ENCODE measurements around the gene ACADSB.

The ACADSB gene

GRCh38 chr10:122986335-122986734 lies 22.5 kb upstream of the ACADSB start:
- DNase-seq (ENCODE audit: low read depth in 1 of 2, low spot score in 1 of 2), result no peak
- no peak overlapping the region for H3K4me3 ChIP-seq (replicated peaks; ENCODE audit: insufficient read depth, low read length)
- TF ChIP-seq SPI1 (IDR thresholded peaks at IDR 0.05; ENCODE audit: borderline replicate concordance, low read depth) (no peak), CTCF (IDR thresholded peaks at IDR 0.05; ENCODE audit: insufficient read depth, low read length) (no peak), GABPA (IDR thresholded peaks at IDR 0.05; ENCODE audit: low read depth) (no peak), POLR2AphosphoS5 (IDR thresholded peaks at IDR 0.05; ENCODE audit: low read depth) (no peak)
- TF ChIP-seq, protein P1, sequence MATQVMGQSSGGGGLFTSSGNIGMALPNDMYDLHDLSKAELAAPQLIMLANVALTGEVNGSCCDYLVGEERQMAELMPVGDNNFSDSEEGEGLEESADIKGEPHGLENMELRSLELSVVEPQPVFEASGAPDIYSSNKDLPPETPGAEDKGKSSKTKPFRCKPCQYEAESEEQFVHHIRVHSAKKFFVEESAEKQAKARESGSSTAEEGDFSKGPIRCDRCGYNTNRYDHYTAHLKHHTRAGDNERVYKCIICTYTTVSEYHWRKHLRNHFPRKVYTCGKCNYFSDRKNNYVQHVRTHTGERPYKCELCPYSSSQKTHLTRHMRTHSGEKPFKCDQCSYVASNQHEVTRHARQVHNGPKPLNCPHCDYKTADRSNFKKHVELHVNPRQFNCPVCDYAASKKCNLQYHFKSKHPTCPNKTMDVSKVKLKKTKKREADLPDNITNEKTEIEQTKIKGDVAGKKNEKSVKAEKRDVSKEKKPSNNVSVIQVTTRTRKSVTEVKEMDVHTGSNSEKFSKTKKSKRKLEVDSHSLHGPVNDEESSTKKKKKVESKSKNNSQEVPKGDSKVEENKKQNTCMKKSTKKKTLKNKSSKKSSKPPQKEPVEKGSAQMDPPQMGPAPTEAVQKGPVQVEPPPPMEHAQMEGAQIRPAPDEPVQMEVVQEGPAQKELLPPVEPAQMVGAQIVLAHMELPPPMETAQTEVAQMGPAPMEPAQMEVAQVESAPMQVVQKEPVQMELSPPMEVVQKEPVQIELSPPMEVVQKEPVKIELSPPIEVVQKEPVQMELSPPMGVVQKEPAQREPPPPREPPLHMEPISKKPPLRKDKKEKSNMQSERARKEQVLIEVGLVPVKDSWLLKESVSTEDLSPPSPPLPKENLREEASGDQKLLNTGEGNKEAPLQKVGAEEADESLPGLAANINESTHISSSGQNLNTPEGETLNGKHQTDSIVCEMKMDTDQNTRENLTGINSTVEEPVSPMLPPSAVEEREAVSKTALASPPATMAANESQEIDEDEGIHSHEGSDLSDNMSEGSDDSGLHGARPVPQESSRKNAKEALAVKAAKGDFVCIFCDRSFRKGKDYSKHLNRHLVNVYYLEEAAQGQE (IDR thresholded peaks at IDR 0.05; ENCODE audit: insufficient replicate concordance, low read depth), result no peak
- H3K27ac ChIP-seq (replicated peaks), result no peak overlapping the region
- H3K27me3 ChIP-seq (ENCODE audit: insufficient read depth, poor library complexity, severe bottlenecking), result no peaks in the 10 kb centered on the region

- no peak for DNase-seq (ENCODE audit: low read depth in 1 of 2, low spot score in 1 of 2)
- no peak overlapping the region for H3K4me3 ChIP-seq (replicated peaks; ENCODE audit: insufficient read depth, low read length)
- no peak for TF ChIP-seq POLR2AphosphoS5 (IDR thresholded peaks at IDR 0.05; ENCODE audit: low read depth)
- no peak for TF ChIP-seq GABPA (IDR thresholded peaks at IDR 0.05; ENCODE audit: low read depth)
- no peak for TF ChIP-seq SPI1 (IDR thresholded peaks at IDR 0.05; ENCODE audit: borderline replicate concordance, low read depth)
- TF ChIP-seq CTCF (IDR thresholded peaks at IDR 0.05; ENCODE audit: insufficient read depth, low read length), result no peak
- TF ChIP-seq, protein P1 (IDR thresholded peaks at IDR 0.05; ENCODE audit: insufficient replicate concordance, low read depth), result no peak
- no peaks in the 10 kb centered on the region for H3K27me3 ChIP-seq (ENCODE audit: insufficient read depth, poor library complexity, severe bottlenecking)
- H3K27ac ChIP-seq (replicated peaks), result no peak overlapping the region
Measured at GRCh38 chr10:122988501-122988900, 20.3 kb upstream of the ACADSB start.

DNA sequence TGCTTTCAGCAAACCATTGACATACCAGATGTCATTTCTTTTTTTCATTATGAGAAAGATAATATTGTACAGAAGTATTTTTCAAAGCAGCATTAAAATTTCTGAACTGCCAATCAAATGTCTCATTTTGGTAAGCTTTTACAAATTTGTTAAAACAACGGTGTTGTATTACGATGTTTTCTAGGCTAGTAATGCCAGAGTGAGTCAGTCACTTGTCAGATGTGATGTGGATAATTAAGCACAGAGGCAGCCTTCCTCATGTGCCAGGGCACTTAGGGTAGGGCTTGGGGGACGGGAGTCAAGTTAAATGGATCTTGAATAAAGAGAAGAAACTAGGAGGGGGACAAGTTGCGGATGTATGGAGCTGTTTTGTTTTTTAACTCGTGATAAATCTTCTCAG lies 18.5 kb upstream of the ACADSB start:
- Histone ChIP-seq H3K27ac (replicated peaks) (no peak overlapping the region), H3K4me3 (replicated peaks; ENCODE audit: insufficient read depth, low read length) (no peak overlapping the region), H3K27me3 (ENCODE audit: insufficient read depth, poor library complexity, severe bottlenecking) (no peaks in the 10 kb centered on the region)
- DNase-seq (ENCODE audit: low read depth in 1 of 2, low spot score in 1 of 2), result no peak
- no peak for TF ChIP-seq CTCF (IDR thresholded peaks at IDR 0.05; ENCODE audit: insufficient read depth, low read length)
- no peak for TF ChIP-seq GABPA (IDR thresholded peaks at IDR 0.05; ENCODE audit: low read depth)
- no peak for TF ChIP-seq POLR2AphosphoS5 (IDR thresholded peaks at IDR 0.05; ENCODE audit: low read depth)
- no peak for TF ChIP-seq SPI1 (IDR thresholded peaks at IDR 0.05; ENCODE audit: borderline replicate concordance, low read depth)
- TF ChIP-seq, protein P1 (IDR thresholded peaks at IDR 0.05; ENCODE audit: insufficient replicate concordance, low read depth), result no peak

Data from HL-60 (cell line).